ENCODE measurements around the gene FYTTD1.

DNA sequence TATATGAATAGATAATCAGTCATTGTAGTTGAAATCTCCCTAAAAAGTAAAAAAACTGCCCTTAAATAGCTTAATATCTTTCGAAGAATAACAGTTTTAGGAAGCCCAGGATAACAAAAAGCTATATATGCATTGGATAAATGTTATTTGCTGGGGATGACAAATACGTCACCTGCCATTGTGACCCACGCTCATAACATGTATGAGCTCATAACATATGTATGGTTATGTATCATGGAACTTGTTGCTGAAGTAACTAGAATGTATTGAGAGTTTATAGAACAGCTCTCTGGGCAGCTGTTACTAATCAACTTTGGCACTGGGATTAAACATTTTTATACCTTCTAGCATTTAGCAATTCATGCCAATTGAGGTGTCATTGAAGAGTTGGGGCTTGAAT is 39.6 kb downstream of the FYTTD1 start:
- TF ChIP-seq POLR2A (IDR thresholded peaks at IDR 0.05; ENCODE audit: low read depth, low read length) = no peak
- TF ChIP-seq, protein P1, sequence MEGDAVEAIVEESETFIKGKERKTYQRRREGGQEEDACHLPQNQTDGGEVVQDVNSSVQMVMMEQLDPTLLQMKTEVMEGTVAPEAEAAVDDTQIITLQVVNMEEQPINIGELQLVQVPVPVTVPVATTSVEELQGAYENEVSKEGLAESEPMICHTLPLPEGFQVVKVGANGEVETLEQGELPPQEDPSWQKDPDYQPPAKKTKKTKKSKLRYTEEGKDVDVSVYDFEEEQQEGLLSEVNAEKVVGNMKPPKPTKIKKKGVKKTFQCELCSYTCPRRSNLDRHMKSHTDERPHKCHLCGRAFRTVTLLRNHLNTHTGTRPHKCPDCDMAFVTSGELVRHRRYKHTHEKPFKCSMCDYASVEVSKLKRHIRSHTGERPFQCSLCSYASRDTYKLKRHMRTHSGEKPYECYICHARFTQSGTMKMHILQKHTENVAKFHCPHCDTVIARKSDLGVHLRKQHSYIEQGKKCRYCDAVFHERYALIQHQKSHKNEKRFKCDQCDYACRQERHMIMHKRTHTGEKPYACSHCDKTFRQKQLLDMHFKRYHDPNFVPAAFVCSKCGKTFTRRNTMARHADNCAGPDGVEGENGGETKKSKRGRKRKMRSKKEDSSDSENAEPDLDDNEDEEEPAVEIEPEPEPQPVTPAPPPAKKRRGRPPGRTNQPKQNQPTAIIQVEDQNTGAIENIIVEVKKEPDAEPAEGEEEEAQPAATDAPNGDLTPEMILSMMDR (conservative IDR thresholded peaks at IDR 0.05; ENCODE audit: low read depth, low read length) = no peak
- no peak for TF ChIP-seq CHD1 (IDR thresholded peaks at IDR 0.05; ENCODE audit: low read depth, low read length)
- no peak for TF ChIP-seq RFX5 (IDR thresholded peaks at IDR 0.05; ENCODE audit: low read depth, low read length)
- no peak for TF ChIP-seq RAD21 (IDR thresholded peaks at IDR 0.05; ENCODE audit: low read length)
- TF ChIP-seq BHLHE40 (IDR thresholded peaks at IDR 0.05; ENCODE audit: low read depth, low read length) = no peak
- TF ChIP-seq, protein P2, sequence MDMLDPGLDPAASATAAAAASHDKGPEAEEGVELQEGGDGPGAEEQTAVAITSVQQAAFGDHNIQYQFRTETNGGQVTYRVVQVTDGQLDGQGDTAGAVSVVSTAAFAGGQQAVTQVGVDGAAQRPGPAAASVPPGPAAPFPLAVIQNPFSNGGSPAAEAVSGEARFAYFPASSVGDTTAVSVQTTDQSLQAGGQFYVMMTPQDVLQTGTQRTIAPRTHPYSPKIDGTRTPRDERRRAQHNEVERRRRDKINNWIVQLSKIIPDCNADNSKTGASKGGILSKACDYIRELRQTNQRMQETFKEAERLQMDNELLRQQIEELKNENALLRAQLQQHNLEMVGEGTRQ (IDR thresholded peaks at IDR 0.05; ENCODE audit: low read depth, low read length) = no peak
- TF ChIP-seq, protein P3, sequence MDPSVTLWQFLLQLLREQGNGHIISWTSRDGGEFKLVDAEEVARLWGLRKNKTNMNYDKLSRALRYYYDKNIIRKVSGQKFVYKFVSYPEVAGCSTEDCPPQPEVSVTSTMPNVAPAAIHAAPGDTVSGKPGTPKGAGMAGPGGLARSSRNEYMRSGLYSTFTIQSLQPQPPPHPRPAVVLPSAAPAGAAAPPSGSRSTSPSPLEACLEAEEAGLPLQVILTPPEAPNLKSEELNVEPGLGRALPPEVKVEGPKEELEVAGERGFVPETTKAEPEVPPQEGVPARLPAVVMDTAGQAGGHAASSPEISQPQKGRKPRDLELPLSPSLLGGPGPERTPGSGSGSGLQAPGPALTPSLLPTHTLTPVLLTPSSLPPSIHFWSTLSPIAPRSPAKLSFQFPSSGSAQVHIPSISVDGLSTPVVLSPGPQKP (IDR thresholded peaks at IDR 0.05; ENCODE audit: borderline replicate concordance, low read depth, low read length) = no peak
- no peak for TF ChIP-seq RCOR1 (IDR thresholded peaks at IDR 0.05; ENCODE audit: insufficient replicate concordance, low read length)
- TF ChIP-seq MAFK (IDR thresholded peaks at IDR 0.05; ENCODE audit: low read depth, low read length) = no peak
- TF ChIP-seq MXI1 (IDR thresholded peaks at IDR 0.05; ENCODE audit: borderline replicate concordance, low read depth, low read length) = no peak
- TF ChIP-seq NFE2L2 (IDR thresholded peaks at IDR 0.05; ENCODE audit: low read depth, low read length) = no peak
